HG02840 (cell line): ENCODE data around the gene SPTAN1.
"Not testable (repeated sequence)": the region's sequence is repeated elsewhere in the genome, so short reads cannot be mapped to it uniquely, and the experiment has no call there.

Experiments used
- ATAC-seq: cut with Tn5 transposase; IDR thresholded peaks from one replicate; pipeline ENCODE4 v1.9.1; 2021; ENCODE audit warnings: mild to moderate bottlenecking, moderate library complexity, moderate number of reproducible peaks; ENCODE audit not compliant: unreplicated experiment, low FRiP score

Gene SPTAN1

DNA sequence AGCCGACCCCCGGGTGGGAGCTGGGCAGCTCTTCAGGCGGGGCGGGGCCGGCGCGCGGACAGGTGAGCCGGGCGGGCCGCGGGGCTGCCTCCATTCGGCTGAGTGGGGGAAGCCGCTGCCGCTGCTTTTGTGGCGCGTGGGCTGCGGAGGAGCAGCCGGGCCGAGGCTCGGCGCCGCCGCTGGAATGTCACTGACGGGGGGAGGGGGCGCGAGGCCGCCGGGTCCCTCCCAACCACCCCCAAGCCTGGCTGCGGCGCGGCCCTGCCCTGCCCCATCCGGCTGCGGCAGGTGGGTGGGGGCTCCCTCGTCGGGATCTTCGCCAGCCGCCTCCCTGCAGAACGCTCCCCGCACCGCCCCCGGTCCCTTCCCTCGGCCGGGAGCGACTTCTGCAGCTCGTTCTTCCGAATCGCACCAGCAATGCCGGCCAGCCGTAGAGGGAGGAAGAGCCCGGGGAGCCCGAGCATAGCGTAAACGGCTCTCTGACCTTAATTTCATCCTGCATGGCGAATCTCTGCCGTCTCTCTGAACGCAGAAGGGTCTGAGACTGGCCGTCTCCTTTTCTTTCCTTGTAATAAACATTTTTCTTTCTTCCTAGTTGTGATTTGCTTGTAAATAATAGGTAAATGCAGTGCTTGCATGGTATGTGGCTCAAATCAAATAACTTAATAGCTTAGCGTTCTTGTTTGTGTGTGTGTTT is 505 bp downstream of the SPTAN1 start:
- ATAC-seq, result peak; percentile 31

DNA sequence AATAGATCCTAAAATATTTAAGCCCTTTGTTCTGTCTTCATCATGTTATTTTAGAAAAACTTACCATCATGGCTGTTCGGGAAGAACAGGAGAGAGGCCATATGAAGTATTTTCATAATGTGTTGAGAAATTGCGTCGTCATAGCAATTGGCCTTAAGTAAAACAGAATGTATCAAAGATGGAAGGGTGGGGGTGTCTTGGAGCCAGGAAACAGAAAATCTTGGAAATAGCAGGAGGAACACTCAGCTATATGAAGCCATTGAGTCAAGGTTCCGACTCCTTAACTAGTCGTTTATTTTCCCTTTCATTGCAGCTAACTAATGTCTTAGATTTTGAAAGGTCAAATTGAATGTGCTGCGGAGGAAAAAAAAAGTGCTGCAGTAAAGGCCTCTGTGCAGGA is 1.3 kb downstream of the SPTAN1 start:
- no peak for ATAC-seq

DNA sequence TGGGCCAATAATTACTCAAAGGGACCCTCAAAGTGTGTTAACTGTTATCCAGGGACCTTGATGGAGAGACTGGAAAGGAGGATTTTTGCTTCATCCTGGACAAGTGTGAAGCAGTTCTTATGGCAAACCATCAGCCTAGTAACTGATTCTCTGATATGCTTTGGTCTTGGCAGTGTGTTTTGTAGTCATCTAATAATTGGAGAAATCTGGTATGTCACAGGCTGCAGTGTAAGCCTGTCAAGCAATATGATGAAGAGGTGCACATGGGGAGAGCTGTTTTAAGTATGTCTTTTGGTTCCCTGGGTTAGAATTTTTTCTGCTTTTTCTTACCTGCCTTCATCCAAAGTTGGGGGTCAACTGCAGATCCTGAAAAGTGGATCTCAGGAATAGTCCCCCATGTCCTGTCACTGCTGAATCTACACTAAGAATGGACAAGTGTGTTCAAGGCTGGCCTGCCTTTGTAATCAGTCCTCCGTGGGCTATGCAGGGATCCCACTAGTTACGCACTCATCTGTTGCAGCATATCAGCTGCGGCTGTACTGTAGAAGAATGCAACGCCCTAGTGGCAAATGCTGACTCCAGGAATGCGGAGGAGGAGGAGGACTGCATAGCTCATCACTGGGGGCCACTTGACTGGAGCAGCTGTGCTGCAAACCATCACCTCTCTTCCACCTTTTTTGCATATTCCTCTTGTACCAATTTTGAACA is 1.9 kb downstream of the SPTAN1 start:
- no peak for ATAC-seq

DNA sequence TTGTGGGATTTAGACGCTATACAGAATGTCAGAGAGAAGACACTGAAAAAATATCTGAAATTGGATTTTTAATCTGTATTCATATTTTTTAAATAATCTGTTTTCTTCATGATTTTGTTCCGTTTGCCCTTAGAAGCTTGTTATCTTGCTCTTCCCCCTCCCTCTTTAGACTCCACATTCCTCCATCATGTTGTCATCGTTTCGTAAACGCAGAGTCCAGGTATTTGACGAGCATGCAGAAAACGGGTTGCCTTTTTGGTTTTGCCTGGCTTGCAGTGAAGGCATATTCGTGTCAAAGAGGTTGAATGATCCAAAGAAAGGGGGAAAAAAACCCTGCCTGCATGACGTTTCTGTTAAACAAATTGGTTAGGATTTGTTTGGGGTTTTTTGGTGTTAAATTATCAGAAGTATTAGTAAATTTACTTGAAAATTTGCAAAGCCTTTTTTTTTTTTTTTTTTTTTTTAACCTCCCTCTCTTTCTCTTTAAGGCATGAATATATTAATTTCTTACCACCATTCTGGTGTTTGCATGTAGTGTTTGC is 2.9 kb downstream of the SPTAN1 start:
- ATAC-seq, result no peak

DNA sequence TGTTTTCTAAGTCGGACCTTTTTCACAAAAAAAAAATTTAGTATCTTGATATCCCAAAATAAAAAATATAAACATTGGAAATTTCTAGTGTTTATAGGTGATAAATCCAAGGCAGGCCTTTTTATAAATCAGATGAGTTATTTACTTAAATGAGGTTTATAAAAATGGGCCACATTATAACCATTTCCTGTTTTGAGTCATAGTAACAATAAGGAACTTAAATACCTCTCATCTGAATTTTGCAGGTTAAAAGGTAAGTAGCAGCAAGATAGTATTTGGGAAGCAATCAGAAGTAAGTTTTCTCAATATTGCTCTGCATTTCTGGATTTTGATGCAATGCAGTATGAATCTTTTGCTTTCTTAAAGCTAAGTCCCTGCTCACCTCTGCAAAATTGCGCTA is 3.9 kb downstream of the SPTAN1 start:
- ATAC-seq, result no peak

DNA sequence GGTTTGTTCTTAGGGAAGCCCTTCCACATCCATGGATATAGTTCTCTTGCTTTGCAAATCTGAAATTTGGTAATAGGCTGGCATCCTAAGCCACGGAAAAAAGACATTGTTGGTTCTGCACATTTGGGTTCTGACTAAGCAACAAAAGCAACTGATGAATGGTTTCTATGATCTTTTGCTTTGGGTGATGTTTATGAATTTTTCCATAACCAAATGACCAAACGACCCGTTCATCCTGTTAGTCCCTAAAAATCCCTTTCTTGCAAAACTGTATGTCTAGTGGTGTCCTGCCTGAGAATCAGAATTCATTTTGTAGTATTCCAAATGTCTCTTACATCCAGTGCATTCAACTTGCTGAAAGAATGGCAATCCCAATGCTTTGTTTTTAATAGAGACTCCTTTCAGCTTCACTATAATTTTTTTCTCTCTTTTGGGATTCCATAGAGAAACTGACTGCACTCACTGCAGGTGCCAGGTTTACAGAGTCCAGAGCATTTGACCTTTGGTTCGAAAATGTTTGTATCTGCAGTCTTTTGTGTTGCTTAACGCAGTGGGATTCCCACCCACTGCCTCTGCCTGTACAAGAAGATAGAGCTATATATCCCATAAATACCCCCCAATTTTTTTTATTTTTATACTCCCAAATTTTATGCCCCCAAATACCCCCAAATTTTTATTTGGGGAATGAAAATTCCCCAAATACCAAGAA is 4.7 kb downstream of the SPTAN1 start:
- no peak for ATAC-seq

DNA sequence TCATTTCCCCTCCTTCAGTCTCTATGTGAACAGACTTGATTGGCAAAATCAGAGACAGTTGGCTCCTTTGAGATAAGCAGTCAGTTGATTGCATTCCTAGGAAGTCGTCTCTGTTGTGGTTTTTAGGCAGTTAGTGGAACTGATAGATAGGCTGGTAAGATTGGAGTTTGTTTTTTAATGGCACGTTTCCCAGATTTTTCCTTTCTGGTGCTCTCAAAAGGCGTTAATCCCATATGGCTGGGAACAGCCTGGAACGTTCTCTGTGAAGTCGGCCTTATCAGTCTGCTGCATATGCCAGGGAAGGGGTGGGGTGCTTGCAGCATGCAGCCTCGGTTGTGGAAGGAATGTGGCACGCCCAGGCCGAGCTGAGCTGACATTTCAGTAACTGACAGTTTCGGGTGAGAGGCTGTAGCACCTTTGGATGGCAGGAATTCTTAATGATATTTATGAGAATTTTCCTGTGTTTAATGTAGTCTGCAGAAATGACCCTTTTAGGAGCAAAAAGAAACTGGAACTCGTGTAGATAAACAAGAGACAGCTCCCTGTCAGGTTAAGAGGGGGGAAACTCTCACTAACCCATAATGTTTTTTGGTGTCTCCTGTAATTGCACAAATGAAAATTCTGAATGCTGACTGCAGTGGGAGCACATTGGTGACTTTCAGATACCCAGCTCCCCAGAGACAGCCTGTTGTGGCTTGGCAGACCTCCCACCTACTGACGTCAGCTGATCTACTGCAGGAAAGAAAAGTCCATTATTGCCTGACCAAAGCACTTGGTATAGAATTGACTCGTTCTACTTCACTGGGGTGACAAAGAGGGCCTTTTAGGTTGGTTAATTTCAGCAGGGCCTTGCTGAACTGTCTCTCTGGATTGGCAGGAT is 6.3 kb downstream of the SPTAN1 start:
- no peak for ATAC-seq

DNA sequence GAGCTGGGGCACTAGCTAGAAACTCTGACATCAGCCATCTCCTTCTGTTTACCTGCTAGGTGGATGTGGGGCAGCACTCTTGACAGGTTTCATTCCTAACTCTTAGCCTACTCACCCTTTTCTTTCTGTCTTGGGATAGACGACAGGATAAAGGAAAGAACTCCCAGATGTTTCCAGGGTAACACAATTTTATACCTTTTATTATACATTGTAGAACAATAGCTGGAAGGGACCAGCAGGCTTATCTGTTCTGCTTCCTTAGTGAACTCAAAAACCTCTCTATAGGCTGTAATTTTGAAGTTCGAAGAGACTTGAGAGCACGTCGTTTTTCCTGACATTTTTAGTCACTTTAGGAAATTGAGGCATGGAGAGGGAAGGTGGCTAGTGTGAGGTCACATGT is 13.2 kb downstream of the SPTAN1 start:
- ATAC-seq, result no peak

DNA sequence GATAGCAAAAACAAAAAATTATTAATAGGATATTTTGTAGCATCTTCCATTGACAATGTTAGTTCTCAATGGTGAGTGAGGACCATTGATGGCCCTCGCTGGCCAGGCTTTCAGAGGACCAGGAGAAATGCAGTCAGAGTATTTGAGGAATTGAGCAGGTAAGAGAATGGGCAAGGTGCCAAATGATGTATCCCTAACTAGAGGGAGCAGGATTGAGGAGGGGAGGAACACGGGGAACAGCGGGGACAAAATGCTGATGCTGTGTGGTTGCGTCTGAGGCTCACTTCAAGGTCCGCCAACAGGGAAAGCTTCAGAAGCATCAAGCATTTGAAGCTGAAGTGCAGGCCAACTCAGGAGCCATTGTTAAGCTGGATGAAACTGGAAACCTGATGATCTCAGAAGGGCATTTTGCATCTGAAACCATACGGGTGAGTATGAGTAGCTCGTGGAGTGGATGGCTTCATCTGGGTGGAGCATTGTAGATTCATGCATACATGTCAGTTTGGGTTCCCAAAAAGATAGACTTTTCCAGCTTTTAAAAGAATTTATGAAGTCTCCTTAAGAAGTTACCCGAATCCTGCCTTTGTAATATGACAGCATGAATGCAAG is 16.2 kb downstream of the SPTAN1 start:
- no peak for ATAC-seq

DNA sequence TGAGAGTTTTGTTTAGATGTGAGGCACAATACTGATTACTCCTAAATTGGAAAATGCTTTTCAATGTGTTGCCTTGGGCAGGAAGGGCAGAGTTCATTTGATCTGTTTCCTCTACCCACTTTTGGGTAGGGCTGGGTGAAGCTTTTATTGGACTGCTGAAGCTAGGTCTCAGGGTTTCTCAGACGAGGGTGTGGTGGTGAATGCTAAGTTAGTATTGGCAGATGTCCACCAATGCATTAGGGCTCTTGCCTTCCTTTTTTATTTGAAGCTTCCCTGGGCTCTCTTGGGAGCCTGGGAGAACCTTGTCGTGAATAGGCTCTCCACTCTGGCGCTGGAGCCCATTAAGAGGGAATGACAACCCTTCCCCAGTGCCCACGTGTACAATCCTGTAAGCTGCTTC is 23.1 kb downstream of the SPTAN1 start:
- ATAC-seq, result no peak

DNA sequence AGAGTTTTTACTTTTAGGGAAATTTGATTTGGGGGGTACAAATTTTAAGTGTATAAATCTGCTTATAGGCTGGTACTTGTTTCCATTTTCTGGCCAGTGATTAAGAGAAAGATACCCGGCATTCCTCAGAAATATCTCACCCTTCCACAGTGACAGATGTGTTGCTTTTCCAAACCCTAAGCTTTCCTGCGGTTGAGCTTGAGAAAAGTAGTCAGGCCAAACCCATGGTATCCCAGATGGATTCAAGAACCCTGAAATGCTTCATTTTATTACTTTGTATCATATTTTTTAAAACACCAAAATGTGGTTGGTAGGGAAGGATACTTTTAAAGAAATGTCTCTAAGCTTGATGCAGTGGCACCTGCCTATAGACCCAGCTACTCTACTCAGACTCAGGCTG is 23.5 kb downstream of the SPTAN1 start:
- ATAC-seq, result no peak

DNA sequence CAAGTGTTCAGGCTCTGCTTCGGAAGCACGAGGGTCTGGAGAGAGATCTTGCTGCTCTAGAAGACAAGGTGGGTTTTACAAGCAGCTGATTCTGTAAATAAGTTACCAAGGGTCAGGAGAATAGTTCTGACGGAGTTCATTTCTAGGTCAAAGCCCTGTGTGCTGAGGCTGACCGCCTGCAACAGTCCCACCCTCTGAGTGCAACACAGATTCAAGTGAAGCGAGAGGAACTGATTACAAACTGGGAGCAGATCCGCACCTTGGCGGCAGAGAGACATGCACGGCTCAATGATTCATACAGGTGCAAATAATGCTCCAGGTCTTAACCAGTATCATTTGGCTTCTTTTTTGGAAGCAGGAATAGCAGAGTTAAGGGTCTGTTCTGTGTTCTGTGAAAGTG is 24.8 kb downstream of the SPTAN1 start:
- ATAC-seq, result no peak

DNA sequence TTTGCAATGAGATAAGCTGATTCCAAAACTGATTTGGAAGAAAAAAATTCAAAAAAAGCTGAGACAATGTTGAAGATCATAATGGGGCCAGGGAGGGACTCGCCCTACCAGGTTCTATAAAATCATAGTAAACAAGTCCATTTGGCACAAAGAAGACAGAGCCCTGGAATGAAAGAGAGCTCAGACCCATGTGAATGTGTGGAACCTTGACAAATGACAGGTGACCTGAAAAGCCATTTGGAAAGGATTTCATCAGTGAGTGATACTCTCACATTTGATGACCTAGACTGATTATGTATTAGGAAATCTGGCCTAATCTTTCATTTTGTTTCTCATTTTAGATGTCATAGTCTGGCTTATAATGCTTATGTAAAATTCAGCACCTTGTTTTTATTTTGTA is 26.8 kb downstream of the SPTAN1 start:
- no peak for ATAC-seq

DNA sequence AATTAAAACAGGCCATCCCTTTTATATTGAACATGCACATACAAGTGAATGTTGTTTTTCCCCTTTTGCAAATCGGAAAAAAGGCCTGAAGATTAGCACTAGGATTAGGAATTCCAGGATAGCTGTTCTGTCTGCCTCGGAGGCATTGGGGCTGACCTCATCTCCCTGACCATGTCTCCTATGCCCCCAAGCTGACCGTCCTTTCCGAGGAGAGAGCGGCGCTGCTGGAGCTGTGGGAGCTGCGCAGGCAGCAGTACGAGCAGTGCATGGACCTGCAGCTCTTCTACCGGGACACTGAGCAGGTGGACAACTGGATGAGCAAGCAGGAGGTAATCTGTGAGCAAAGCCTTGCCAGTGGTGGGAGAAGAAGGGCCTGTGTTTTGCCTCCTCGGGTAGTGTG is 28.3 kb downstream of the SPTAN1 start:
- ATAC-seq, result no peak

DNA sequence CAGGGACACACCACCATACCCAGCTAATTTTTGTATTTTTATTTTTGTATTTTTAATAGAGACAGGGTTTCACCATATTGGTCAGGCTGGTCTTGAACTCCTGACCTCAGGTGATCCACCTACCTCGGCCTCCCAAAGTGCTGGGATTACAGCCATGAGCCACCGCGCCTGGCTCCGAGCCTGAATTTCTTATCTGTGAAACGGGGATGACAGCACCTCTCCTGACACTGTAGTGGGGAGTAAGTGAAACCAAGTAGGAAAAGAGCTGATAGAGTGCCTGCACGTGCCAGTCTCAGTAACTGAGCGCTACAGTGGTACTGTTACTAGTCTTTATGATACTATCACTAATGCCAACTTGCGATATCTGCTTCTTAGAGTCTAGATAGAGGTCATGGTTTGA is 32.8 kb downstream of the SPTAN1 start:
- ATAC-seq, result not testable (repeated sequence)

DNA sequence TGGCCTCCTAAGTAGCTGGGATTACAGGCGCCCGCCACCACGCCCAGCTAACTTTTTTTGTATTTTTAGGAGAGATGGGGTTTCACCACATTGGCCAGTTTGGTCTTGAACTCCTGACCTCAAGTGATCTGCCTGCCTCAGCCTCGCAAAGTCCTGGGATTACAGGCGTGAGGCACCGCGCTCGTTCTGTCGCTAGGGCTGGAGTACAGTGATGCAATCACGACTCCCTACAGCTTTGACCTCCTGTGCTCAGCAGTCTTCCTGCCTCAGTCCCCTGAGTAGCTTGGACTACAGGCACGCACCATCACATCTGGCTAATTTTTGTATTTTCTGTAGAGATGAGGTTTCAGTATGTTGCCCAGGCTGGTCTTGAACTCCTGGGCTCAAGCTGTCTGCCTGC is 34.5 kb downstream of the SPTAN1 start:
- ATAC-seq, result not testable (repeated sequence)

DNA sequence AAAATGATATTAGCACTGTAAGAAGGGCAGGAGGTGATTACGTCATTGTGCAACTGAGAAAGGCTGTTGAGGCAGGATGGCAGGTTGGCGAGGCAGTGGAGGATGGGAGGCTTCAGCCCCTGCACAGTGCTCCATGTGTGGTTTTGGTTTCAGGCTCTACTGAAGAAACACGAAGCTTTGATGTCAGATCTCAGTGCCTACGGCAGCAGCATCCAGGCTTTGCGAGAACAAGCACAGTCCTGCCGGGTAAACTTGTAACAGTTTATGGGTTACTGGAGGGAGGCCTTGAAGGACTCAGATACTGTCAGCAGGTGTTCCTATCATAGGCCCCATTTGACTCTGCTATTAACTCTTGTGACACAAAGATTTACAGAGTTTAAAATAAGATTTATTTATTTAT is 35.1 kb downstream of the SPTAN1 start:
- ATAC-seq, result no peak

DNA sequence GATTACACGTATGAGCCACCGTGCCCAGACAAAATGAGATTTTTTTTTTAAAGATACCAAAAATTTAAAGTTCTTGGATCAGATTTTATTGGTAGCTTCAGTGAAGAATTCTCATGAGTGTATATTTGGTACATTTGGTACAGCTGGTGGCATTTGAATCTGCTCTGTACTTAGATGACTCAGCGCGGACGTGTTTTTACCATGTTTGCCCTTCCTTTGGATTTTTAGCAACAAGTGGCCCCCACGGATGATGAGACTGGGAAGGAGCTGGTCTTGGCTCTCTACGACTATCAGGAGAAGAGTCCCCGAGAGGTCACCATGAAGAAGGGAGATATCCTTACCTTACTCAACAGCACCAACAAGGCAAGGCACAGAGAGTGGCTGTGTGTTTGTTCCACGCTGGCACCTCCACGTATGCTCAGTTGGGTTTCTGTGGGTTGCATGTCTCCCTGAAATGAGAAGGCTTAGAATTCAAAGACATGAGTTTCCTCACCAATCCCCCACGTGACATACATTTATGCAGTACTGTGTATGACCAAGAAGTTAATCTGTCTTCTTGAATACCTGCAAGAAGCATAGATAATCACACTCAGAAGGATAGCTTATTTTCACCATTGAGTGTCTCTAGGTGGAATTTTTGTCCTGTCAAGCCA is 36.3 kb downstream of the SPTAN1 start:
- ATAC-seq, result no peak

DNA sequence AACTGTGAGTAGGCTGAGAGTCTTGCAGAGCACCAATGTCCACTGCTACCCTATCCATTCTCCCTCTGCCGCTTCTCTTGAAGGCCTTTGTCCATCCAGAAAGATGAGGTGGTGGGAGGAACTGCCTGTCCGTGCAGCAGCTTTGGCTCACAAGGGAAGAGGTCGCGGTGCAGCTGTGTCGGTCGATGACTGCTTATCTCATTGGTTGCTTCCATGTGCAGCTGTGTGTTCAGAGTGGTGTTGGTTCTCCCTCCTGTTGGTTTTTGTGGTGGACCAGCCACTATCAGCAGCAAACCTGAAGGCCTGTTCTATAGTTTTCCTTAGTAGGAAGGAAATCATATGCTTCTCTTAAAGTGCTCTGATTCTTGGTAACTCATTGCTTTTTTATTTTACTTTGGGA is 40.7 kb downstream of the SPTAN1 start:
- ATAC-seq, result no peak

DNA sequence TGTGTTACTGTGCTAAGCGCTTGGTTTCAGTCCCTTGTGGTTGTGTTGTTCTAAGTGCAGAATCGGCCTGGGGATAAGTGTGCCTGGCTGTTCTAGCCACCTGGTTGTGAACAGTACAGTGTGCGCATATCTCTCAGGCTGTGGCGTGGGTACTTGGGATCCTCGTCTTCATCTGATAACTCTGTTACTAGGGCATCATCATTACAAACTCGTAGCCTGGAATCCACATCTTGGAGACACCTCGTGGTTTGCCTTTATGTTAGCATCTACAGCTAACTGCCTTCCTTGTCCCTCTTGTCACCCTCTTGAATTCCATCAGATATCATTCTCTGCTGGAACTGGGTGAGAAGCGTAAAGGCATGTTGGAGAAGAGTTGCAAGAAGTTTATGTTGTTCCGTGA is 41.5 kb downstream of the SPTAN1 start:
- no peak for ATAC-seq
